GM21381 (cell line): Measurements from ENCODE around the gene XCR1.
"Not testable (repeated sequence)": the region's sequence is repeated elsewhere in the genome, so short reads cannot be mapped to it uniquely, and the experiment has no call there.

Experiments
- ATAC-seq: cut with Tn5 transposase; IDR thresholded peaks from one replicate; pipeline ENCODE4 v1.9.1; 2021; ENCODE audit warnings: mild to moderate bottlenecking, moderate library complexity; ENCODE audit not compliant: unreplicated experiment

The XCR1 gene

DNA sequence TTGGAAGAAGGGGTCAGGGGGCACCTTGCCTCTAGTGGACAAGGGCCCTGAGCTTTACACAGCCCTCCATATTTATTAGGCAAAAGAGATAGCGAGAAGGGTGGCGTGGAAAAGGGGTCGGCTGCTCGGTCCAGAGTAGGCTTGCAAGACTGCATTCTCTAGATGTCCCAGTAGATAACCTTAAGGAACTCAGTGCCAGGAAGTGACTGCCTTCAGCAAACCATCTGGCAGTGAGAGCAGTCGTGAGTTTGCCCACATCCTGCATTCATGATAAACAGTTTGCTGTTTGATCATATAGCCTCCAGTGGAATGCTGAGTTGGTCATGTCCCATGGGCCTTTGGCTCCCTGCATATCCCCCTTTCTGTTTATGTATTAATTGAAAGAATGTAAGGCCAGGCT lies 18.9 kb upstream of the XCR1 start:
- ATAC-seq: not testable (repeated sequence)

DNA sequence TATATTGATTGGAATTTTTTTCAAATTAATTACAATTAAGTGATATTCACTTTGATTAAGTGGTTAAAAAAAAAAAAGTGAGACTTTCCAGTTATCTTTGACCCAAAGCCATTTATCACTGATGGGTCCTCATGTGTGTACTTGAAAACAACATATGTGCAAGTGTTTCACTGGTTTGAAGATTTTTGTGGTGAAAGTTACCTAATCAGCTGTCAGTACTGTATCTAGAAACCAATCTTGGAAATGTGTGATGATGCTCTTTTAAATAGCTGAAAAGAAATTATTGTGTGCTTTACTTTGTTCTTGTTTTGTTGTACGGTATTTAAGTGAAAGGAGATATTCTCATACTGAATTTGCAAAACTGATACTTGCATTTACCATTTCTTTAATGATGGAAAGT lies 11.6 kb upstream of the XCR1 start:
- no peak for ATAC-seq

- ATAC-seq: not testable (repeated sequence)
Measured at GRCh38 chr3:46038071-46038470, 10.8 kb upstream of the XCR1 start.

- ATAC-seq: no peak
Measured at GRCh38 chr3:46036191-46036590, 8.9 kb upstream of the XCR1 start.

GRCh38 chr3:46031747-46032146 lies 4.5 kb upstream of the XCR1 start:
- no peak for ATAC-seq

GRCh38 chr3:46031269-46031668 lies 4.0 kb upstream of the XCR1 start:
- no peak for ATAC-seq

DNA sequence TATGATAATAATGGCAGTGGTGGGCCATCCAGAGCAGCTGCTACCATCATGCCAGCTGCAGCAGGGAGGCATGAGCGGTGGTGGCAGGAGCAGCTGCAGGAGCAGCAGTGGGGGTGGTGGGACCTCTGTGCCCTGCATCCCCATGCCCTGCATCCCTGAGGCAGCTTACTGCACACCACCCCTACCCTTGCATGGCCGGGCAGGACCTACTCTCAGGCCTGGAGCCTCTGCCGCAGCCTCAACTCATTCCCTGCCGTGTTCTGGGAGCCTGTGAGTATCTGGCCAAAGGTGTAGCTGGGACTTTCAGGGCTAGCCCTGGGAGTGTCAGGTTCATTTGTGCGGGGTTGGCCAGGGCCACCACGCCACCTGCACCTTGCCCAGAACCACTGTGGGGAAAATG lies 3.3 kb upstream of the XCR1 start:
- ATAC-seq: no peak

GRCh38 chr3:46029953-46030543 lies 2.8 kb upstream of the XCR1 start:
- ATAC-seq: no peak

GRCh38 chr3:46027736-46028397 lies 584 bp upstream of the XCR1 start:
- ATAC-seq: no peak

DNA sequence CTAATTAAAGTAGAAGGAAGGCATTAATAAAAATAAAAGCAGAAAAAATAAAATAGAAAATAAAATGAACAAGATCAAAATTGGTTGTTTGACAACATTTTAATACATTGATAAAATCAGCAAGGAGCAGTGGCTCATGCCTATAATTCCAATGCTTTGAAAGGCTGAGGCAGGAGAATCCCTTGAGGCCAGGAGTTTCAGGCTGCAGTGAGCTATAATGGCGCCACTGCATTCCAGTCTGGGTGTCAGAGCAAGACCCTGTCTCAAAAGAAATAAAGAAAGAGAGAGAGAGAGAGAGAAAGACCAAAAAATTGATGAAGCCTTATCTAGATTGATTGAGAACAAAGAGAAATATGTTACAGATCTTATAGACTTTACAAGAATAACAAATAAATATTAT lies 2.1 kb downstream of the XCR1 start:
- ATAC-seq: no peak

GRCh38 chr3:46024131-46024530 lies 3.2 kb downstream of the XCR1 start:
- ATAC-seq: no peak

- no peak for ATAC-seq
Measured at GRCh38 chr3:46022909-46023785, 4.1 kb downstream of the XCR1 start.

GRCh38 chr3:46021516-46021915 lies 5.8 kb downstream of the XCR1 start:
- ATAC-seq: no peak

GRCh38 chr3:46020766-46021510 lies 6.3 kb downstream of the XCR1 start:
- ATAC-seq: no peak

GRCh38 chr3:46019707-46020106 lies 7.6 kb downstream of the XCR1 start:
- ATAC-seq: no peak

DNA sequence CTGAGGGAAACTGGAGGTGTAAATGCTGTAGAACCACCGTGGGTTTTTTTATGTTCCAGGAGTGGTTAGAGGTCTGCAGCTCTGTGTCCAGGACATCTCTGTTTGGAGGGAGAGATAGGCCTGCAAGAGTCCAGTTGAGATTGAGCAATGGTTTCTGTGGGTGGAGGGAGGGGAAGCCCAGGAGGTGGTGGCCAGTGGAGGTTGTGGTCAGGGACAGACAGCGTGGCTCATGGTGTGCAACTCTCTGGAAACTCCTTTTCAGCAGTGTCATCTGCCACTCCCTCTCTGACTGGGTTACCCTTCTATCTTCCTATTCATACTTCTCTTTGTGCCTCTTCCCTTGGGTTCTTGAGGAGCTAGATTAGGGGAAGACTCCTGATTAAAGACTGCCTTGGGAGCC lies 9.6 kb downstream of the XCR1 start:
- no peak for ATAC-seq

- ATAC-seq: no peak
Measured at GRCh38 chr3:46013316-46014094, 13.8 kb downstream of the XCR1 start.

DNA sequence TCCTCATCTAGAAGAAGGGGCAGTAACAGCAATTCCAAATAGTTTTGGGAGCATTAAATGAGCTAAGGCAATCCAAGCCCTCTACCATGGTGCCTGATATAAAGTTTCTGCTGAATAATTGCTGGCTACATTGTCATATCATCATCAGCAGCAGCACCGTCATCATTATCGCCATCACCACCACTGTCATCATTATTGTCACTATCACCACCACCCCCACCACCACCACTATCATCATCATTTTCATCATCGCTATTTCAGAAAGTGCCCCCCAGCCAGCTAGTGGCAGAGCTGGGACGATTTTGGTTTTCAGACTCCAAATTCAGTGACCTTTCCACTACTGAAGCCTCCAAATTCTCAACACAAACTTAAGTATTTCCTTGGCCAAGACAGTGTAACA lies 15.0 kb downstream of the XCR1 start:
- ATAC-seq: no peak

DNA sequence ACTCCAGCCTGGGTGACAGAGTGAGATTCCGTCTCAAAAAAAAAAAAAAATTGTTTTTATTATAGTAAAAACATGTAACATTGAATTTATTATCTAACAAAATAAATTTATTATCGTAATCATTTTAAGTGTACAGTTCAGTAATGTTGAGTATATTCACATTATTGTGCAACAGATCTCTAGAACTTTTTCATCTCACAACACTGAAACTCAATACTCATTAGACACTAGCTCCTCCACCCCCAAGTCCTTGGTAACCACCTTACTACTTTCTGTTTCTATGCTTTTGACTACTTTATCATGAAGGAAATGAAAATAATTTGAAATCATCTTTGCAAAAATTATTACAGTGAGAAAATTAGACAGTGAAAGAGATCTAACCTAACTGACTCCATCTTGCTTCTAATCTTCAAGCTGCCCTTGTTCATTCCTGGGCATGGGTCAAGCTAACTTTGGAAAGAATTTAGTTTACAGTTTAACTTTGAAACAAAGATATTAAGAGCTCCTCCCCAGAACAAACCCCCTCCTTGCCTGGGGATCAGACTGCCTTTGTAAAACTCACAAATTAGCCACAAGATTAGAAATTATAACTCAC lies 16.7 kb downstream of the XCR1 start:
- no peak for ATAC-seq

GRCh38 chr3:46008058-46008457 lies 19.2 kb downstream of the XCR1 start:
- no peak for ATAC-seq
